Activated CD4-positive, alpha-beta T cell treated with anti-CD3 and anti-CD28 coated beads for 4 hours (primary cell): ENCODE data around the gene WDR76.
"Not testable (repeated sequence)": the region's sequence is repeated elsewhere in the genome, so short reads cannot be mapped to it uniquely, and the experiment has no call there.

Experiments
- DNase-seq, 2 donors: peaks; one replicate each; pipeline ENCODE4 v3.0.0-alpha.2; 2020

WDR76 gene

GRCh38 chr15:43826508-43827341 is at the start of gene WDR76:
Gene WDR76, plus strand, starts transcription at chr15:43827002. Its CDS starts 31 bp downstream, at chr15:43827033.
- DNase-seq = peak; percentile 53 to 64

- peak; percentile 80 to 81 for DNase-seq
Observed at GRCh38 chr15:43777267-43777914, 49.4 kb upstream of the WDR76 start.

DNA sequence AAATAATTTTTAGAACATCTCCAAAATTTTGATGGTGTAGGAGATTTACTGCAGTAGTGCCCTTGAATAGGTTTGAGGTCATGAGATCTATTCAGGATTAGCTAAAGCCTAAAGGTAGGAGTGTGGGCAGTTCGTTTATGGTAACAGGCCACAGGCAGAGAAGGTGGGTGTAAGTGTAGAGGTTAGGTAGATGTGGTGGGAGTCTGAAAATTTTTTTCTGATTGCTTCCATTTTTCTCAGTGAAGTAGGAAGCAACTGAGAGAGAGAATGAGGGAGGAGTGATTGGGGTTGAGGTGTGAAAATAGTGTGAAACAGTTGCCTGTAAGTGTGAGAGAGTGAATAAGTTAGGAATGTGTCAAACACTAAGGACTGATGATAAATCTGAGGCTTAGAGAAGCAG is 47.8 kb upstream of the WDR76 start:
- no peak for DNase-seq

GRCh38 chr15:43789409-43789808 is 37.4 kb upstream of the WDR76 start:
- no peak for DNase-seq

- DNase-seq = peak; percentile 100
Observed at GRCh38 chr15:43791993-43792760, 34.6 kb upstream of the WDR76 start, which contains the start of gene SERF2. Gene SERF2, plus strand, starts transcription at chr15:43792320. Its CDS starts 57 bp downstream, at chr15:43792377.

- peak; percentile 34 to 38 for DNase-seq
Observed at GRCh38 chr15:43792761-43793476, 33.9 kb upstream of the WDR76 start.

DNA sequence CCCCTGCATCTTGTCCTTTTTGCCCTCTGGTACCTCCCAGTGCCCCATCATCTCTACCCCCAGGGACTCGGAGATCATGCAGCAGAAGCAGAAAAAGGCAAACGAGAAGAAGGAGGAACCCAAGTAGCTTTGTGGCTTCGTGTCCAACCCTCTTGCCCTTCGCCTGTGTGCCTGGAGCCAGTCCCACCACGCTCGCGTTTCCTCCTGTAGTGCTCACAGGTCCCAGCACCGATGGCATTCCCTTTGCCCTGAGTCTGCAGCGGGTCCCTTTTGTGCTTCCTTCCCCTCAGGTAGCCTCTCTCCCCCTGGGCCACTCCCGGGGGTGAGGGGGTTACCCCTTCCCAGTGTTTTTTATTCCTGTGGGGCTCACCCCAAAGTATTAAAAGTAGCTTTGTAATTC is 33.2 kb upstream of the WDR76 start:
- no peak for DNase-seq

- DNase-seq = no peak
Observed at GRCh38 chr15:43794269-43795037, 32.3 kb upstream of the WDR76 start.

- DNase-seq = no peak
Observed at GRCh38 chr15:43795197-43795596, 31.6 kb upstream of the WDR76 start.

- no peak for DNase-seq
Observed at GRCh38 chr15:43795997-43796396, 30.8 kb upstream of the WDR76 start.

DNA sequence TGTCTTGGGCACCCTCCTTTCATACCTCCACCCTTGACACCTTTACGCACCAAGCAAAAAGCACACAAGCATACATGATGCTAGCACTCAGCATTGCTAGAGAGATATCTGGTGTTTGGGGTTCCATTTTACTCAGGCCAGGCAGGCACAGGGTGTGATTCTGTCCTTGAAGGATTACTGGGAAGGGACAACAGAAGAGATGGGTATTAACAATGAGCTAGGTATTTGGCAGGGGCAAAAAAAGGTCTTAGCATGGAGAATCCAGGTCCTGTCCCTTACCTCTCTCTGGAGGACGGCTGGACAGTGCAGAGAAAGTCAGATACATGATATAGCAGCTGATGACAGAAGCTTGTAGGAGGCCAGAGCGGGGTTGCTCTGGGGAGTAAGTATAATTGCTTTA is 30.2 kb upstream of the WDR76 start:
- no peak for DNase-seq

- DNase-seq = no peak
Observed at GRCh38 chr15:43799209-43799944, 27.4 kb upstream of the WDR76 start.

GRCh38 chr15:43799945-43800285 is 26.9 kb upstream of the WDR76 start, which contains the start of gene SERINC4:
Gene SERINC4, minus strand, starts transcription at chr15:43800220. Its CDS starts 234 bp downstream, at chr15:43799986.
- DNase-seq = no peak

GRCh38 chr15:43800286-43801141 is 26.3 kb upstream of the WDR76 start, which contains the start of gene HYPK:
Gene HYPK, plus strand, starts transcription at chr15:43800599. Its CDS starts 24 bp downstream, at chr15:43800623.
- peak; percentile 90 for DNase-seq

GRCh38 chr15:43802676-43803075 is 24.1 kb upstream of the WDR76 start:
- not testable (repeated sequence) for DNase-seq

- no peak for DNase-seq
Observed at GRCh38 chr15:43808435-43808950, 18.3 kb upstream of the WDR76 start.

DNA sequence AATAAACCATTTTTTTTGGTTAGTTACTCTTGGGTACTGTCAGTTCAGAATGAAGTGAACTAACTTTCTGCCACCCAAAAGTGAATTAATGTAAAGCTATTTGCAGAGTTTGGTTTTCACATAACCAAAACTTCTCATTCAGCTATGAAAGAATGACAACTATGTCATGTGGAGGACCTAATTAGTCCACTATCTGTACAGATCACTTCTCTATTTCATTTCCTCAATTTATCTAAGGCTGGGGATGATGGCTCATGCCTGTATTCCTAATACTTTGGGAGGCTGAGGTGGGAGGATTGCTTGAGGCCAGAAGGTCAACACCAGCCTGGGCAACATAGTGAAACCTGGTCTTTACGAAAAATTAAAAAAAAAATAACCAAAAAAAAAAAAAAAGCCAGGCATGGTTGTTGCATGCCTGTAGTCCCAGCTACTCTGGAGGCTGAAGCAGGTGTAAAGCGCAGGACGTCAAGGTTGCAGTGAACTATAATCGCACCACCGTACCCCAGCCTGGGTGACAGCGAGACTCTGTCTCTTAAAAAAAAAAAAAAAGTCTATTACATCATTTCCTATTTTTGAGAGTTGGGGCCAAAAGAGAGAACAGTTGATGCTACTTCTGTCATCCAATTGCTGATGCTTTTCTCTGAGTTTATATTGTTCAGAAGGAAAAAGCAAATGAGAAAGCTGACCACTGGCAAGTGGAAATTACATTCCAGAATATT is 17.7 kb upstream of the WDR76 start:
- DNase-seq = no peak

GRCh38 chr15:43815064-43815463 is 11.7 kb upstream of the WDR76 start:
- not testable (repeated sequence) for DNase-seq

DNA sequence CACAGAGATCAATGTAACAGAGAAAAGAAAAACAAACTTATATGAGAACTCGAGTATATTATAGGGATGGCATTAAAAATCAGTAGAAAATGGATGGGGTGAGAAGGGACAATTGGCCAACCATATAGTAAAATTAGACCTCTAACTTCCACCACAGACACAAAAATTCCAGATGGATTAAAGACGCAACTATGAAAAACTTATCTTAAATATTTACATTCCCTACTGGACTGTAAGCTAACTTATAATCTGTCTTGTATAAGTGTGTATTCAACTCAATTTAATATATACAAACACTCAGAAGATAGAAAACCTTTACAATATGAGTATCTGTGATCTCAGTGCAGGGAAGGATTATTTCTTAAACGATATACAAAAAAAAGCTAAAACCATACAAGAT is 5.3 kb upstream of the WDR76 start:
- no peak for DNase-seq
